ENCODE results near the gene HMX1. TPM values are rescaled to one million over a fixed set of nuclear protein-coding genes. Genes with fewer than 3 reads are reported as not detected.

The HMX1 gene
- total and polyA plus RNA-seq, 12 donors, result 2.7 TPM; not detected in 11

DNA sequence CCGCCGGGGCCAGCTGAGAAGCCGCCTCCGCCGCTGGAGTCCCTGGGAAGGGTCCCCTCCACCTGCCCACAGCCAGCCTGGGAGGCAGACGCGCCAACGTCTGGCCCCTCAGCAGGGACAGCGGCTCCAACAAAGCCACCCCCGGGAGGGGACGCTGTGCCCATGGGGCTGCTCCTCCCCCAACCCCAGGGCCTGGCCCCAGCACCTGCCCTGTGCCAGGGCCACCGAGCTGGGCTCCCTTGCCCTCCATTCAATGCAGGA lies 6.1 kb upstream of the HMX1 start:
- 0 to 9% (median 3%) methylated on average over 4 to 12 of the region's 12 CpGs for WGBS, 4 donors
- TF ChIP-seq, protein P1, sequence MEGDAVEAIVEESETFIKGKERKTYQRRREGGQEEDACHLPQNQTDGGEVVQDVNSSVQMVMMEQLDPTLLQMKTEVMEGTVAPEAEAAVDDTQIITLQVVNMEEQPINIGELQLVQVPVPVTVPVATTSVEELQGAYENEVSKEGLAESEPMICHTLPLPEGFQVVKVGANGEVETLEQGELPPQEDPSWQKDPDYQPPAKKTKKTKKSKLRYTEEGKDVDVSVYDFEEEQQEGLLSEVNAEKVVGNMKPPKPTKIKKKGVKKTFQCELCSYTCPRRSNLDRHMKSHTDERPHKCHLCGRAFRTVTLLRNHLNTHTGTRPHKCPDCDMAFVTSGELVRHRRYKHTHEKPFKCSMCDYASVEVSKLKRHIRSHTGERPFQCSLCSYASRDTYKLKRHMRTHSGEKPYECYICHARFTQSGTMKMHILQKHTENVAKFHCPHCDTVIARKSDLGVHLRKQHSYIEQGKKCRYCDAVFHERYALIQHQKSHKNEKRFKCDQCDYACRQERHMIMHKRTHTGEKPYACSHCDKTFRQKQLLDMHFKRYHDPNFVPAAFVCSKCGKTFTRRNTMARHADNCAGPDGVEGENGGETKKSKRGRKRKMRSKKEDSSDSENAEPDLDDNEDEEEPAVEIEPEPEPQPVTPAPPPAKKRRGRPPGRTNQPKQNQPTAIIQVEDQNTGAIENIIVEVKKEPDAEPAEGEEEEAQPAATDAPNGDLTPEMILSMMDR (IDR thresholded peaks at IDR 0.05), result no peak
- TF ChIP-seq POLR2A (IDR thresholded peaks at IDR 0.05), result no peak
- no peaks in the 10 kb centered on the region for H3K36me3 ChIP-seq (replicated peaks in 1 of 2)
- H3K27me3 ChIP-seq, result peaks cover 46% of the 10 kb centered on the region
- no peaks in the 10 kb centered on the region for H3K4me1 ChIP-seq (replicated peaks in 1 of 2)
- no peak overlapping the region for H3K4me3 ChIP-seq
- DNase-seq, result no peak
- no peak overlapping the region for H3K27ac ChIP-seq
- H3K9me3 ChIP-seq (replicated peaks in 1 of 3), result no peaks in the 10 kb centered on the region
- intact Hi-C loops (cut with DNase I), result no loop called here

DNA sequence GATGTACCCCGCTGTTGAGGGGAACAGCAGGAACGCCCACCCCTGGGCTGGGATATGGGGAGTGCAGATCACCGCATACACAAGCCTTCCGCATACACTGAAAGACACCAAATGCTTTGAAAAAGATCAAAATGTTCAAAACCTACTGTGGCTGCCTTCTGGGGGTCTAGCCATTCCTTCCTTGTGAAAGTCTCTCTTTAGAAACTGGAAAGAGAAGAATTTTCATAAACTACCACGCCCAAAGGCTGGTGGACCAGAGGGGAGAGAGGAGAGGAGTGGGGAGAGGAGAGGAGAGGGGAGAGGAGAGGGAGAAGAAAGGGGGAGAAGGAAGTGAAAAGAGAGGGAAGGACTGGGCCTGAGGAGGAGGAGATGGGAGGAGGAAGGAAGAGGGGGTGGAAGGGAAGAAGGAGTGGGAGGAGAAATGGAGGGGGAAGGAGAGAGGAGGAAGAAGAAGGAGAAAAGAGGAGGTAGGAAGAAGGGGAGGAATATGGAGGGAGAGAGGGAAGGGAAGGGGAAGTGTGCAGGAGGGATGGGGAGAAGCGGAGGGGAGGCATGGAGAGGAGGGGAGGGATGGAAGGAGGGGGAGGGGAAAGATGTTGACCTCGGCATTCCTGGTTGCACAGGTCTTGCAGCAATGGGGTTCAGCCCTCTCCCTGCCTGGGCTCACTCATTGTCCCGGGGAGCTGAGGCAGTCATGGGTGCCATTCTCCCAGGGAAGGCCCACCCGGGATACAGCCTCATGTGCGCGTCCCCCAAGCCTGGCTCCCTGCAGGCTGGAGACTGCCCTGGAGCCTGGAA lies 5.5 kb upstream of the HMX1 start:
- no peaks in the 10 kb centered on the region for H3K4me1 ChIP-seq (replicated peaks in 1 of 2)
- TF ChIP-seq, protein P1 (IDR thresholded peaks at IDR 0.05), result no peak
- TF ChIP-seq POLR2A (IDR thresholded peaks at IDR 0.05), result no peak
- intact Hi-C loops (cut with DNase I), result no loop called here
- H3K27ac ChIP-seq, result no peak overlapping the region
- H3K4me3 ChIP-seq, result no peak overlapping the region
- H3K9me3 ChIP-seq (replicated peaks in 1 of 3), result no peaks in the 10 kb centered on the region
- WGBS, 4 donors, result 5 to 8% (median 7%) methylated on average over 8 to 11 of the region's 11 CpGs
- no peaks in the 10 kb centered on the region for H3K36me3 ChIP-seq (replicated peaks in 1 of 2)
- no peak for DNase-seq
- H3K27me3 ChIP-seq, result peaks cover 51% of the 10 kb centered on the region

DNA sequence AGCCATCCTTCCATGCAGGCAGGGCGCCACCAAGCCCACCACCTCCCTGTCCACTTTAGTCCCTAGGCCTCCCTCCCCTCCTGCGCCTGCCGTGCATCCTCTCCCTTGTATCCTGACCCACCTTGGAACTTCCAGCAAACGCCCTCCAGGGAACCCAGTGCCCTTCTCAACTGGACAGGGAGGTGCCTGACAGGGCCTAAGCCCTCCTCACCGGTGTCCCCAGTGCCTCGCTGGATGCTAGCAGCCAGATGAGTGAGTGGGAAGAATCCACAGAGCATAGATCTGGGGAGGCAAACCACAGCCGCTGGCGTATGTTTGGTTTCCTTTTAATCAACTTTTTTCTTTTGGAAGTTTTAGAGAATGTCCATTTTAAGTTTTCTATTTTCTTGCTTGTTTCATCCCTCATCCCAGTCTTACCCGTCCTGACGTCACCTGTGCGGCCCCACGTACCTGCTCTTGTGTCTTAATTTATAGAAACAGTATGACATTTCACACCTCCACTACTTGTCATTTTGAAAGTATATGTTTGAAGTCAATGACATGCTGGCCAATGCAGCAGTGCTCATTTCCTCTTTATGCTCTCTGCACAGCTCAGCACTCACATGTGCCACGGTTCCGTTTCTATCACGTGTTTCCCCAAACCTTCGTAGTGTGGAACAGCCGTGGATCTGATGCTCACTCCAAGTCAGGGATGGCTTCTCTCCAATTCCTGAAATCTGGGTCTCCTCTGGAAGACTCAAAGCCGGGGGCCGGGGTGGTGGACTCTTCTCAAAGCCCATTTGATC lies 3.4 kb upstream of the HMX1 start:
- no peak for TF ChIP-seq POLR2A (IDR thresholded peaks at IDR 0.05)
- TF ChIP-seq, protein P1 (IDR thresholded peaks at IDR 0.05), result no peak
- intact Hi-C loops (cut with DNase I), result no loop called here
- Histone ChIP-seq H3K4me1 (replicated peaks in 1 of 2) (no peaks in the 10 kb centered on the region), H3K36me3 (replicated peaks in 1 of 2) (no peaks in the 10 kb centered on the region), H3K9me3 (replicated peaks in 1 of 3) (no peaks in the 10 kb centered on the region), H3K27me3 (peaks cover 62% of the 10 kb centered on the region), H3K4me3 (no peak overlapping the region), H3K27ac (no peak overlapping the region)
- 10 to 13% (median 12%) methylated on average over 18 to 19 of the region's 19 CpGs for WGBS, 4 donors
- DNase-seq, result no peak

DNA sequence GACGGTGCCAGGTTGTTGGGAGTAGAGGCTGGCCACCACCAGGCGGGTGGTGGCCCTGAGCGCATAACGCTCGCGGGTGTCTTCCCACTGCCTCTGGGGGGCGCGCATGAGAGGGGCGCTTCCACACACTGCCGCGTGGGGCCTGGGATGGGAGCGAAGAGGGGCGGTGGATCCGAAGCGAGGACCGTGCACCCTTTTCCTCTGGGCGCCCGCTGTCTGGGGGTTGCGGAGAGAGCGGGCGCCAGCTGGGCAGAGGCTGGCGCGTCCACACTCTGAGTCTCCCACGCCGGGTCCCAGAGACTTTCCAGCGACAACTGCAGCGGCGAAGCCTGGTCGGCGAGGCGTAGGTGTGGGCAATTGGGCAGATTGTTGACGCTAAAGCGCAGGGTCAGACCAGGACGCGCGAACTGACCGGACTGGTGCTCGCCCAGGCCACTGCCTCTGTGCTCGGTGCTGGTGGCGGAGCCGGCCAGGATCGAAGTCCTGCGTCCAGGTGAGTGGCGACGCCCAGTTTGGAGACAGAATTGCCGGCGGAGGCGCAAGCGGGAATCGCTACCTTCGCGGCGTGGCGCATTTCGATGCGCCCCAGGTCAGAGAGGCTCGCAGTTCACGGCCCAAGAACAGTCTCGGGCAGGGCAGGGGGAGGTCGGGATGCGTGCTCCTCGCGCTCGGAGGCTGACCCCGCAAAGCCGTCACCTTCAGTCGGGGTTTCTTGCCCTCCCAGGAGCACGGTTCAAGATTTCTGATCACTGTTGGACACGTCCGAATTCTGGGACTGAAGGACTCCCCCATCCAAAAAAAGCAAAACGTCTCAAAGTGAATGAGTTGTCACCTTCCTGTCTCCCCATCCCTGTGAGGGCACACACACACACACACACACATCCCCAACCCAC lies 2.6 kb upstream of the HMX1 start:
- Histone ChIP-seq H3K4me3 (no peak overlapping the region), H3K27me3 (peaks cover 71% of the 10 kb centered on the region), H3K9me3 (replicated peaks in 1 of 3) (no peaks in the 10 kb centered on the region), H3K27ac (no peak overlapping the region), H3K4me1 (replicated peaks in 1 of 2) (no peaks in the 10 kb centered on the region), H3K36me3 (replicated peaks in 1 of 2) (no peaks in the 10 kb centered on the region)
- no peak for TF ChIP-seq POLR2A (IDR thresholded peaks at IDR 0.05)
- TF ChIP-seq, protein P1 (IDR thresholded peaks at IDR 0.05), result no peak
- no peak for DNase-seq
- intact Hi-C loops (cut with DNase I), result no loop called here
- 4 to 8% (median 6%) methylated on average over 12 to 71 of the region's 71 CpGs for WGBS, 4 donors
